ENCODE measurements around the gene BACH2. TPM values are rescaled to one million over a fixed set of nuclear protein-coding genes. Genes with fewer than 3 reads are reported as not detected.

The BACH2 gene
- total and polyA plus RNA-seq, 4 experiments from 2014 or later = 6.5 to 48.0 (median 25.8) TPM

GRCh38 chr6:90072501-90072900, 224.1 kb downstream of the BACH2 start:
- Mint-ChIP-seq H3K27ac (peak overlapping the region in 6 of 7 donors; percentile 9 to 68 (median 20)), H3K4me3 (peak overlapping the region in 4 of 8 donors; percentile 15 to 36 (median 20)), H3K4me1 (peaks cover 53 to 90% (median 71%) of the 10 kb centered on the region in 4 donors), H3K36me3 (peaks cover 29 to 40% of the 10 kb centered on the region in 2 donors), H3K27me3 (no peaks in the 10 kb centered on the region), H3K9me3 (no peaks in the 10 kb centered on the region)
- H3K36me3 ChIP-seq (ENCODE audit: insufficient read depth, low read length) = no peaks in the 10 kb centered on the region
- no peaks in the 10 kb centered on the region for H3K9me3 ChIP-seq (ENCODE audit: control insufficient read depth in 1 of 2, low read length in 2 of 2)
- POLR2A ChIA-PET (ENCODE audit: partially characterized antibody) = interaction anchor here (1.0 to 2.0 kb wide), 2 partner anchors 11 to 38 kb away, joined by 3 to 6 read pairs; no protein-coding TSS in a partner anchor
- intact Hi-C loops (cut with micrococcal nuclease) = no loop called here
- peaks cover 39% of the 10 kb centered on the region for H3K4me1 ChIP-seq (ENCODE audit: insufficient read depth, low read length)
- no peak overlapping the region for H3K27ac ChIP-seq (ENCODE audit: low read depth, low read length)
- H3K4me3 ChIP-seq (ENCODE audit: low read length in 2 of 2) = no peak overlapping the region
- DNase-seq = no peak
- no peaks in the 10 kb centered on the region for H3K27me3 ChIP-seq (ENCODE audit: insufficient read depth, low read length)
- CTCF ChIA-PET (ENCODE audit: partially characterized antibody) = interaction anchor here (1.2 to 1.8 kb wide), 4 partner anchors 73 to 320 kb away, joined by 3 to 7 read pairs (median 3); no protein-coding TSS in a partner anchor

GRCh38 chr6:90068703-90069523, 227.7 kb downstream of the BACH2 start:
- peak overlapping the region in 2 of 8 donors; percentile 11 to 37 for H3K4me3 Mint-ChIP-seq
- peaks cover 42 to 56% of the 10 kb centered on the region in 2 donors for H3K36me3 Mint-ChIP-seq
- CTCF ChIA-PET (ENCODE audit: partially characterized antibody) = no interaction called here
- POLR2A ChIA-PET (ENCODE audit: partially characterized antibody) = no interaction called here
- no peaks in the 10 kb centered on the region for H3K27me3 ChIP-seq (ENCODE audit: insufficient read depth, low read length)
- H3K9me3 Mint-ChIP-seq = peaks cover 0 to 1% (median 0%) of the 10 kb centered on the region in 8 donors
- no peak overlapping the region for H3K27ac Mint-ChIP-seq
- no peaks in the 10 kb centered on the region for H3K9me3 ChIP-seq (ENCODE audit: control insufficient read depth in 1 of 2, low read length in 2 of 2)
- no peaks in the 10 kb centered on the region for H3K36me3 ChIP-seq (ENCODE audit: insufficient read depth, low read length)
- no peaks in the 10 kb centered on the region for H3K27me3 Mint-ChIP-seq
- no peak overlapping the region for H3K27ac ChIP-seq (ENCODE audit: low read depth, low read length)
- no peak overlapping the region for H3K4me3 ChIP-seq (ENCODE audit: low read length in 2 of 2)
- H3K4me1 ChIP-seq (ENCODE audit: insufficient read depth, low read length) = peaks cover 38% of the 10 kb centered on the region
- intact Hi-C loops (cut with micrococcal nuclease) = loop anchor here (1.0 kb wide), 1 partner anchor 10 kb away; no protein-coding TSS in a partner anchor
- no peak for DNase-seq
- H3K4me1 Mint-ChIP-seq = peaks cover 54 to 88% (median 68%) of the 10 kb centered on the region in 4 donors

- Histone ChIP-seq H3K9me3 (ENCODE audit: control insufficient read depth in 1 of 2, low read length in 2 of 2) (no peaks in the 10 kb centered on the region), H3K27ac (ENCODE audit: low read depth, low read length) (no peak overlapping the region), H3K4me1 (ENCODE audit: insufficient read depth, low read length) (peaks cover 32% of the 10 kb centered on the region), H3K36me3 (ENCODE audit: insufficient read depth, low read length) (no peaks in the 10 kb centered on the region), H3K4me3 (ENCODE audit: low read length in 2 of 2) (no peak overlapping the region), H3K27me3 (ENCODE audit: insufficient read depth, low read length) (no peaks in the 10 kb centered on the region)
- POLR2A ChIA-PET (ENCODE audit: partially characterized antibody) = no interaction called here
- peaks cover 42 to 58% of the 10 kb centered on the region in 2 donors for H3K36me3 Mint-ChIP-seq
- peaks cover 0 to 1% (median 0%) of the 10 kb centered on the region in 8 donors for H3K9me3 Mint-ChIP-seq
- DNase-seq = no peak
- peak overlapping the region in 1 of 7 donors; percentile 32 for H3K27ac Mint-ChIP-seq
- no peaks in the 10 kb centered on the region for H3K27me3 Mint-ChIP-seq
- intact Hi-C loops (cut with micrococcal nuclease) = loop anchor here (1.0 kb wide), 1 partner anchor 11 kb away; no protein-coding TSS in a partner anchor
- H3K4me3 Mint-ChIP-seq = peak overlapping the region in 2 of 8 donors; percentile 11 to 35
- CTCF ChIA-PET (ENCODE audit: partially characterized antibody) = interaction anchor here (1.0 to 1.1 kb wide), 3 partner anchors 42 to 113 kb away, joined by 3 to 4 read pairs (median 3); no protein-coding TSS in a partner anchor
- peaks cover 52 to 88% (median 67%) of the 10 kb centered on the region in 4 donors for H3K4me1 Mint-ChIP-seq
Observed at GRCh38 chr6:90068264-90068663, 228.4 kb downstream of the BACH2 start.

- CTCF ChIA-PET (ENCODE audit: partially characterized antibody) = interaction anchor here (1.3 kb wide), 1 partner anchor 412 kb away, joined by 3 read pairs; no protein-coding TSS in a partner anchor
- Mint-ChIP-seq H3K4me1 (peaks cover 42 to 74% (median 55%) of the 10 kb centered on the region in 4 donors), H3K4me3 (no peak overlapping the region)
Observed at GRCh38 chr6:90066697-90067096, 229.9 kb downstream of the BACH2 start.

GRCh38 chr6:90065173-90065572, 231.5 kb downstream of the BACH2 start:
- Mint-ChIP-seq H3K4me1 (peaks cover 38 to 61% (median 46%) of the 10 kb centered on the region in 4 donors), H3K27ac (no peak overlapping the region), H3K9me3 (peaks cover 0 to 1% (median 0%) of the 10 kb centered on the region in 8 donors), H3K4me3 (no peak overlapping the region), H3K27me3 (no peaks in the 10 kb centered on the region), H3K36me3 (peaks cover 36 to 45% of the 10 kb centered on the region in 2 donors)
- Histone ChIP-seq H3K27me3 (ENCODE audit: insufficient read depth, low read length) (no peaks in the 10 kb centered on the region), H3K4me1 (ENCODE audit: insufficient read depth, low read length) (peaks cover 19% of the 10 kb centered on the region), H3K9me3 (ENCODE audit: control insufficient read depth in 1 of 2, low read length in 2 of 2) (no peaks in the 10 kb centered on the region), H3K4me3 (ENCODE audit: low read length in 2 of 2) (no peak overlapping the region), H3K36me3 (ENCODE audit: insufficient read depth, low read length) (no peaks in the 10 kb centered on the region), H3K27ac (ENCODE audit: low read depth, low read length) (no peak overlapping the region)
- CTCF ChIA-PET (ENCODE audit: partially characterized antibody) = no interaction called here
- intact Hi-C loops (cut with micrococcal nuclease) = no loop called here
- POLR2A ChIA-PET (ENCODE audit: partially characterized antibody) = no interaction called here
- DNase-seq = no peak

More at GRCh38 chr6:90066697-90067096, 229.9 kb downstream of the BACH2 start:
- Mint-ChIP-seq H3K27ac (peak overlapping the region in 1 of 7 donors; percentile 24), H3K9me3 (peaks cover 0 to 1% (median 0%) of the 10 kb centered on the region in 8 donors), H3K36me3 (peaks cover 42 to 56% of the 10 kb centered on the region in 2 donors), H3K27me3 (no peaks in the 10 kb centered on the region)
- H3K4me3 ChIP-seq (ENCODE audit: low read length in 2 of 2) = no peak overlapping the region
- no peak for DNase-seq
- no peaks in the 10 kb centered on the region for H3K36me3 ChIP-seq (ENCODE audit: insufficient read depth, low read length)
- no peak overlapping the region for H3K27ac ChIP-seq (ENCODE audit: low read depth, low read length)
- H3K27me3 ChIP-seq (ENCODE audit: insufficient read depth, low read length) = no peaks in the 10 kb centered on the region
- H3K4me1 ChIP-seq (ENCODE audit: insufficient read depth, low read length) = peaks cover 19% of the 10 kb centered on the region
- H3K9me3 ChIP-seq (ENCODE audit: control insufficient read depth in 1 of 2, low read length in 2 of 2) = no peaks in the 10 kb centered on the region
- POLR2A ChIA-PET (ENCODE audit: partially characterized antibody) = no interaction called here
- intact Hi-C loops (cut with micrococcal nuclease) = no loop called here

- Mint-ChIP-seq H3K4me1 (peaks cover 26 to 42% (median 30%) of the 10 kb centered on the region in 4 donors), H3K27ac (no peak overlapping the region), H3K27me3 (no peaks in the 10 kb centered on the region), H3K9me3 (peaks cover 0 to 8% (median 0%) of the 10 kb centered on the region in 8 donors), H3K36me3 (peaks cover 33 to 34% of the 10 kb centered on the region in 2 donors), H3K4me3 (no peak overlapping the region)
- DNase-seq = no peak
- H3K36me3 ChIP-seq (ENCODE audit: insufficient read depth, low read length) = no peaks in the 10 kb centered on the region
- POLR2A ChIA-PET (ENCODE audit: partially characterized antibody) = interaction anchor here (2.0 kb wide), 1 partner anchor 18 kb away, joined by 7 read pairs; no protein-coding TSS in a partner anchor
- H3K4me1 ChIP-seq (ENCODE audit: insufficient read depth, low read length) = peaks cover 10% of the 10 kb centered on the region
- H3K4me3 ChIP-seq (ENCODE audit: low read length in 2 of 2) = no peak overlapping the region
- no peaks in the 10 kb centered on the region for H3K9me3 ChIP-seq (ENCODE audit: control insufficient read depth in 1 of 2, low read length in 2 of 2)
- intact Hi-C loops (cut with micrococcal nuclease) = no loop called here
- no peaks in the 10 kb centered on the region for H3K27me3 ChIP-seq (ENCODE audit: insufficient read depth, low read length)
- CTCF ChIA-PET (ENCODE audit: partially characterized antibody) = no interaction called here
- no peak overlapping the region for H3K27ac ChIP-seq (ENCODE audit: low read depth, low read length)
Observed at GRCh38 chr6:90062667-90063066, 234.0 kb downstream of the BACH2 start.

- no peak overlapping the region for H3K4me3 Mint-ChIP-seq
- intact Hi-C loops (cut with micrococcal nuclease) = no loop called here
- H3K9me3 Mint-ChIP-seq = peaks cover 0 to 10% (median 0%) of the 10 kb centered on the region in 8 donors
- peaks cover 24 to 41% (median 25%) of the 10 kb centered on the region in 4 donors for H3K4me1 Mint-ChIP-seq
- H3K36me3 Mint-ChIP-seq = peaks cover 31 to 32% of the 10 kb centered on the region in 2 donors
- H3K36me3 ChIP-seq (ENCODE audit: insufficient read depth, low read length) = no peaks in the 10 kb centered on the region
- no peak overlapping the region for H3K27ac ChIP-seq (ENCODE audit: low read depth, low read length)
- ChIA-PET CTCF (ENCODE audit: partially characterized antibody) (no interaction called here), POLR2A (ENCODE audit: partially characterized antibody) (interaction anchor here (1.1 to 2.0 kb wide), 2 partner anchors 18 to 110 kb away, joined by 3 to 7 read pairs; no protein-coding TSS in a partner anchor)
- H3K27me3 ChIP-seq (ENCODE audit: insufficient read depth, low read length) = no peaks in the 10 kb centered on the region
- peaks cover 5% of the 10 kb centered on the region for H3K4me1 ChIP-seq (ENCODE audit: insufficient read depth, low read length)
- H3K27ac Mint-ChIP-seq = no peak overlapping the region
- H3K9me3 ChIP-seq (ENCODE audit: control insufficient read depth in 1 of 2, low read length in 2 of 2) = no peaks in the 10 kb centered on the region
- H3K27me3 Mint-ChIP-seq = no peaks in the 10 kb centered on the region
- DNase-seq = no peak
- H3K4me3 ChIP-seq (ENCODE audit: low read length in 2 of 2) = no peak overlapping the region
Observed at GRCh38 chr6:90062051-90062450, 234.6 kb downstream of the BACH2 start.
